Left lung (tissue), 10 donors: ENCODE measurements around the gene NFATC1. TPM values are rescaled to one million over a fixed set of nuclear protein-coding genes. Genes with fewer than 3 reads are reported as not detected.

Source experiments
- ATAC-seq: fragments of 200-7000 bp; cut with Tn5 transposase; one replicate; pipeline ENCODE4 v1.9.1; 2020; ENCODE audit warnings: moderate library complexity
- DNase-seq, 4 donors: peaks; one replicate each; pipeline ENCODE4 v3.0.0-alpha.2; 2013 to 2020
- H3K27ac ChIP-seq, 2 donors: fragments of 200-600 bp; sonication (generic) in 1 of 2; one replicate each; pipeline versions ENCODE4 v1.5.0 to v1.8.0; 2020 to 2021
- H3K27me3 ChIP-seq, 2 donors: fragments of 200-600 bp; sonication (generic) in 1 of 2; one replicate each; pipeline versions ENCODE4 v1.5.0 to v1.8.0; 2020 to 2021
- H3K36me3 ChIP-seq, 2 donors: fragments of 200-600 bp; sonication (generic) in 1 of 2; one replicate each; pipeline versions ENCODE4 v1.5.0 to v1.8.0; 2020 to 2021
- H3K4me1 ChIP-seq, 2 donors: fragments of 200-600 bp; one replicate each; pipeline ENCODE4 v1.8.0; 2021
- H3K4me3 ChIP-seq, 2 donors: fragments of 200-600 bp; sonication (generic) in 1 of 2; one replicate each; pipeline versions ENCODE4 v1.5.0 to v1.8.0; 2020 to 2021; ENCODE audit warnings: mild to moderate bottlenecking in 1 of 2
- H3K9me3 ChIP-seq, 2 donors: fragments of 200-600 bp; sonication (generic) in 1 of 2; one replicate each; pipeline versions ENCODE4 v1.5.0 to v1.8.0; 2020 to 2021
- CTCF ChIP-seq, 2 donors: fragments of 200-600 bp; sonication (generic) in 1 of 2; IDR thresholded peaks; one replicate each; pipeline versions ENCODE4 v1.5.0 to v1.8.0; 2021; ENCODE audit warnings: antibody characterized with exemption in 2 of 2
- intact Hi-C, 2 donors: fragments of 100-400 bp; cut with DNase I; formaldehyde crosslinking; loops; one replicate each; pipeline versions ENCODE4 v1.11.2 to v1.14.2; 2022
- polyA plus RNA-seq, 6 donors: library from polyadenylated mRNA; unstranded; fragments of 120-200 nt; gene quantifications; one replicate each; pipeline ENCODE4 v1.2.1, GENCODE V29; 2013; ENCODE audit not compliant: insufficient read length in 6 of 6
- total RNA-seq, 2 donors: library from RNA; stranded (reverse); fragmentation: NEBNext Ultra II Directional; extraction: Animal tissue kit (Norgen Biotek cat#: 25700); gene quantifications; one replicate each; pipeline ENCODE4 v1.2.1, GENCODE V29; 2021
- donor health status: DM: no; HTN: yes; CAD: no.
- donor health status: DM: no; HTN: no; CAD: no.

Gene NFATC1
- total and polyA plus RNA-seq, 8 donors, result 6.5 to 17.1 (median 8.0) TPM

DNA sequence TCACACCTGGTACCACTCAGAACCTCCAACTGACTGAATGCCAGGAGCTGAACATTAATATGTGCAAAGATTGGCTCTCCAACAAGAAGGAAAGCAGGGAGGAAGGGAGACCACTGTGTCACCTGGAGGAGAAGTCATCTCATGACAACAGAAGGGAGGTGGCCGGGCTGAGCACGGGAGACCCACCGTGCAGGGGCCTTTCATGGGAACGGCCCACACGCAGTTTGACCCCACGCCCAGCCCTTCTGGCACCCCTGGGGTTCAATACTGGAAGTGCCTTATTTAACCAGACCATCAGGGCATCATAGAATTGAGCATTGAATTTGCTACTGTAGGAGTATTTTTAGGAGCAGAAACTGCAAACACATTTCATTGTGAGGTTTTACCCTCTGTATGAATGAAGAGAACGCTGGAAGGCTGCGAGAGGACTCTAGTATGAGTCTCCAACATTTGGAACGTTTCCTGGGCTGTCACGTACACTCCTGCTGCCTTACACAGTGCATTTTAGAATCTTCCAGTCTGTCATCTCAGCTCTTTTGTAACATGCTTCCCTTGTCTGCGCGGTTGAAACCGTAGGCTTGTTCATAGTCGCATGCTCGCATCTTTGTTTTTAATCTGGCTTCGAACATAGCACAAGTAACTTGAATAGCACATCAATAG lies 132.1 kb downstream of the NFATC1 start:
- intact Hi-C loops, result loop anchor here in 1 of 2 donors (5.0 kb wide), 1 partner anchor 145 kb away; no protein-coding TSS in a partner anchor
- ATAC-seq (no peak), DNase-seq (peak in 1 of 4 donors; percentile 11)
- Histone ChIP-seq H3K4me3 (no peak overlapping the region), H3K9me3 (no peaks in the 10 kb centered on the region), H3K27ac (no peak overlapping the region), H3K36me3 (peaks cover 0 to 5% of the 10 kb centered on the region in 2 donors), H3K4me1 (peaks cover 9 to 27% of the 10 kb centered on the region in 2 donors), H3K27me3 (peaks cover 0 to 16% of the 10 kb centered on the region in 2 donors)
- TF ChIP-seq CTCF (IDR thresholded peaks at IDR 0.05), result no peak

DNA sequence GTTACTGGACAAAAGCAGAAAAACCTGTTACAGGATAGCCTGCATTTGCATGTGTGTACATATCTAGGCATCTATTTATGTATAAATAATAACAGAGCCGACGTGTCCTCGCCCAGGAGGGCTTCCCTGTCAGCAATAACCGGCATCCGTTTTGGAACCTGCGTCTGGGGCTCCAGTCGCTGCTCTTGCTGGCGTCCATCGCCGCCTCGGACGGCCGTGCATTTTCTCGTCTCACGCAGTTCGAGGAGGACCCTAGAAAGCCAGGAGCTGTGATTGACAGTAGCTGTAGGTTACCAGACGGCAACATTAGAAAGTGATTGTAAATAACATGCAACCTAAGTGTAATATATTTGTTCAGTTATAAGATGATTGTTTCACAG lies 132.6 kb downstream of the NFATC1 start:
- DNase-seq, result peak in 1 of 4 donors; percentile 12
- Histone ChIP-seq H3K27ac (no peak overlapping the region), H3K27me3 (peaks cover 0 to 22% of the 10 kb centered on the region in 2 donors), H3K36me3 (peaks cover 0 to 5% of the 10 kb centered on the region in 2 donors), H3K4me3 (no peak overlapping the region), H3K4me1 (peaks cover 9 to 22% of the 10 kb centered on the region in 2 donors), H3K9me3 (no peaks in the 10 kb centered on the region)
- intact Hi-C loops, result loop anchor here in 1 of 2 donors (5.0 kb wide), 1 partner anchor 146 kb away; no protein-coding TSS in a partner anchor
- TF ChIP-seq CTCF (IDR thresholded peaks at IDR 0.05), result no peak
- ATAC-seq, result no peak

GRCh38 chr18:79528846-79529245 lies 133.1 kb downstream of the NFATC1 start:
- peaks cover 0 to 24% of the 10 kb centered on the region in 2 donors for H3K27me3 ChIP-seq
- H3K27ac ChIP-seq, result no peak overlapping the region
- ATAC-seq (peak; percentile 60), DNase-seq (peak in 3 of 4 donors; percentile 39 to 63 (median 54))
- H3K4me3 ChIP-seq, result no peak overlapping the region
- TF ChIP-seq CTCF (IDR thresholded peaks at IDR 0.05), result peak; percentile 76 to 82
- no peaks in the 10 kb centered on the region for H3K9me3 ChIP-seq
- H3K36me3 ChIP-seq, result peaks cover 0 to 5% of the 10 kb centered on the region in 2 donors
- H3K4me1 ChIP-seq, result peaks cover 9 to 17% of the 10 kb centered on the region in 2 donors
- intact Hi-C loops, result loop anchor here in 1 of 2 donors (5.0 kb wide), 1 partner anchor 147 kb away; no protein-coding TSS in a partner anchor

DNA sequence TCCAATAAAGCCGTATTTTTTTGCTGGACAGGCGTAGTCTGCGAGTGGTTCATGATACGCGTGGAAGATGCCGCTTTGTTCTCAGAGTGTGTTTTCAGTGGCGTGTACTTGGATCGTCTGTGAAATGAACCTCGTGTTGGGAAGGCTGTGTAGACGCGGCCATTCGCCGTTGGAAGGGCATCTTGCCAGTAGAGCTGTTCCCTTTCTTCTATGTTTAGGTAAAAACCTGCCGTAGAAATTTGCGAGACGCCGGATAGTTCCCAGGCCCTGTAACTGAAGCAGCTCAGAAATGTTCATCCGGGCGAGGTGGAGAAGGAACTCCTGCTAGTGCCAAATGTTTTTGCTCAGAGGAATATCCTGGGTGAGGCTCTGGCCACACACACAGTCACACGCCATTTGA lies 133.6 kb downstream of the NFATC1 start:
- no peaks in the 10 kb centered on the region for H3K9me3 ChIP-seq
- no peak overlapping the region for H3K4me3 ChIP-seq
- ATAC-seq, result no peak
- no peak for TF ChIP-seq CTCF (IDR thresholded peaks at IDR 0.05)
- no peak overlapping the region for H3K27ac ChIP-seq
- H3K27me3 ChIP-seq, result peaks cover 0 to 24% of the 10 kb centered on the region in 2 donors
- DNase-seq, result peak in 1 of 4 donors; percentile 12
- peaks cover 0 to 5% of the 10 kb centered on the region in 2 donors for H3K36me3 ChIP-seq
- peaks cover 9 to 12% of the 10 kb centered on the region in 2 donors for H3K4me1 ChIP-seq
- intact Hi-C loops, result loop anchor here in 1 of 2 donors (5.0 kb wide), 1 partner anchor 147 kb away; no protein-coding TSS in a partner anchor

- ATAC-seq (no peak), DNase-seq (peak in 1 of 4 donors; percentile 26)
- Histone ChIP-seq H3K4me1 (peaks cover 9 to 11% of the 10 kb centered on the region in 2 donors), H3K36me3 (peaks cover 0 to 5% of the 10 kb centered on the region in 2 donors), H3K9me3 (no peaks in the 10 kb centered on the region), H3K27me3 (peaks cover 0 to 24% of the 10 kb centered on the region in 2 donors), H3K4me3 (no peak overlapping the region), H3K27ac (no peak overlapping the region)
- intact Hi-C loops, result loop anchor here in 1 of 2 donors (5.0 kb wide), 1 partner anchor 148 kb away; no protein-coding TSS in a partner anchor
- TF ChIP-seq CTCF (IDR thresholded peaks at IDR 0.05), result no peak
Observed at GRCh38 chr18:79529991-79530390, 134.3 kb downstream of the NFATC1 start.
